OCI-LY7 (cell line): ENCODE results near the gene DMXL1.
A peak's percentile ranks its signal among the peaks of the same experiment; 100 is the strongest.

Source experiments
- CTCF ChIP-seq: fragments of 200-600 bp; sonication (generic); conservative IDR thresholded peaks from 2 replicates; pipeline ENCODE4 v1.5.1; 2014; ENCODE audit warnings: mild to moderate bottlenecking, antibody characterized with exemption, low read length, moderate library complexity, mixed read lengths
- EZH2phosphoT487 ChIP-seq: fragments of 200-600 bp; sonication (generic); IDR thresholded peaks from 2 replicates; pipeline ENCODE4 v1.6.1; 2018; ENCODE audit warnings: low read depth, borderline replicate concordance, mild to moderate bottlenecking, mixed run types, antibody characterized with exemption, low read length, moderate library complexity, mixed read lengths

GRCh38 chr5:119022017-119022745, 48.7 kb upstream of the DMXL1 start:
- TF ChIP-seq CTCF, result peak; percentile 94
- no peak for TF ChIP-seq EZH2phosphoT487
